HCT116 (cell line): ENCODE data around the gene HLA-DMA.

ENCODE experiments used
- ATF3 ChIP-seq: IDR thresholded peaks from 2 replicates; pipeline ENCODE4 v1.6.1; 2012
- CBX3 ChIP-seq: IDR thresholded peaks from 2 replicates; pipeline ENCODE4 v1.6.1; 2012; ENCODE audit warnings: low read depth
- CTCF ChIP-seq, 3 experiments: fragments of 200-600 bp in 1 of 3; sonication (generic) in 1 of 3; IDR thresholded peaks in 2 of 3; conservative IDR thresholded peaks in 1 of 3; 2 replicates each; pipeline ENCODE4 v1.5.1; 2012 to 2017; ENCODE audit warnings: low read depth in 2 of 3, low read length in 2 of 3, antibody characterized with exemption in 1 of 3, borderline replicate concordance in 1 of 3, control low read depth in 1 of 3, mild to moderate bottlenecking in 1 of 3, mixed read lengths in 1 of 3, mixed run types in 1 of 3, moderate library complexity in 1 of 3; ENCODE audit not compliant: insufficient read depth in 1 of 3
- EZH2 ChIP-seq: fragments of 200-600 bp; sonication (generic); IDR thresholded peaks from 2 replicates; pipeline ENCODE4 v1.6.1; 2017; ENCODE audit warnings: antibody characterized with exemption, mixed run types
- EZH2phosphoT487 ChIP-seq: fragments of 200-600 bp; IDR thresholded peaks from 2 replicates; pipeline ENCODE4 v1.6.1; 2018; ENCODE audit warnings: antibody characterized with exemption, borderline replicate concordance
- MAX ChIP-seq: IDR thresholded peaks from 2 replicates; pipeline ENCODE4 v1.6.1; 2012
- POLR2A ChIP-seq: IDR thresholded peaks from 2 replicates; pipeline ENCODE4 v1.7.0; 2011; ENCODE audit warnings: borderline replicate concordance; ENCODE audit not compliant: insufficient read depth, insufficient read length; ENCODE audit errors: extremely low read depth
- POLR2AphosphoS5 ChIP-seq: IDR thresholded peaks from 2 replicates; pipeline ENCODE4 v1.6.1; 2011; ENCODE audit warnings: mild to moderate bottlenecking, low read depth, low read length, moderate library complexity
- RAD21 ChIP-seq: IDR thresholded peaks from 2 replicates; pipeline ENCODE4 v1.6.1; 2012; ENCODE audit warnings: low read depth, mild to moderate bottlenecking
- REST ChIP-seq: IDR thresholded peaks from 2 replicates; pipeline ENCODE4 v1.6.1; 2012; ENCODE audit warnings: low read depth
- YY1 ChIP-seq: IDR thresholded peaks from 2 replicates; pipeline ENCODE4 v1.6.1; 2011; ENCODE audit warnings: low read length, low read depth, moderate library complexity, mild to moderate bottlenecking; ENCODE audit not compliant: insufficient replicate concordance; ENCODE audit errors: extremely low read depth

GRCh38 chr6:32946893-32947292 is 6.0 kb downstream of the HLA-DMA start:
- no peak for TF ChIP-seq EZH2
- TF ChIP-seq MAX, result no peak
- no peak for TF ChIP-seq CTCF (IDR thresholded peaks at IDR 0.05 in 2 of 3, conservative IDR thresholded peaks at IDR 0.05 in 1 of 3; ENCODE audit: borderline replicate concordance in 1 of 3, insufficient read depth in 1 of 3, low read depth in 2 of 3, low read length in 2 of 3)
- TF ChIP-seq POLR2A, result no peak
- TF ChIP-seq POLR2AphosphoS5, result no peak
- TF ChIP-seq REST, result no peak
- no peak for TF ChIP-seq CBX3
- TF ChIP-seq EZH2phosphoT487, result no peak
- no peak for TF ChIP-seq YY1
- TF ChIP-seq RAD21, result no peak
- TF ChIP-seq ATF3, result no peak
